ENCODE results near the gene FAAP20.

The FAAP20 gene

GRCh38 chr1:2166695-2167094 lies 27.9 kb downstream of the FAAP20 start:
- Histone ChIP-seq H3K4me1 (ENCODE audit: insufficient read depth, low read length, severe bottlenecking) (no peaks in the 10 kb centered on the region), H3K27ac (ENCODE audit: low read depth, low read length, poor library complexity, severe bottlenecking) (no peak overlapping the region), H3K9ac (ENCODE audit: low read length) (no peak overlapping the region), H3K79me2 (ENCODE audit: insufficient read depth, low read length) (no peaks in the 10 kb centered on the region), H3K27me3 (ENCODE audit: insufficient read depth, low read length) (no peaks in the 10 kb centered on the region; the same call in 1 of the 2 replicates), H4K20me1 (ENCODE audit: insufficient read depth, low read length) (no peaks in the 10 kb centered on the region), H3F3A (ENCODE audit: insufficient read depth, low read length) (no peaks in the 10 kb centered on the region), H3K4me3 (ENCODE audit: low read depth, low read length, poor library complexity, severe bottlenecking) (no peak overlapping the region), H2AFZ (ENCODE audit: low read length) (no peak overlapping the region), H3K9me2 (ENCODE audit: low read depth, low read length) (no peaks in the 10 kb centered on the region), H3K4me2 (ENCODE audit: low read length) (no peak overlapping the region), H3K36me3 (ENCODE audit: insufficient read depth, low read length) (no peaks in the 10 kb centered on the region; the same call in 1 of the 2 replicates), H3K9me3 (ENCODE audit: low read length) (no peaks in the 10 kb centered on the region)
- TF ChIP-seq CTCF (IDR thresholded peaks at IDR 0.05; ENCODE audit: low read length) (no peak), EZH2 (IDR thresholded peaks at IDR 0.05; ENCODE audit: borderline replicate concordance, low read length) (no peak)

GRCh38 chr1:2166254-2166653 lies 28.3 kb downstream of the FAAP20 start:
- Histone ChIP-seq H4K20me1 (ENCODE audit: insufficient read depth, low read length) (no peaks in the 10 kb centered on the region), H3K9me2 (ENCODE audit: low read depth, low read length) (no peaks in the 10 kb centered on the region), H3K27ac (ENCODE audit: low read depth, low read length, poor library complexity, severe bottlenecking) (no peak overlapping the region), H3K4me3 (ENCODE audit: low read depth, low read length, poor library complexity, severe bottlenecking) (no peak overlapping the region), H3K27me3 (ENCODE audit: insufficient read depth, low read length) (no peaks in the 10 kb centered on the region; the same call in 1 of the 2 replicates), H3K4me1 (ENCODE audit: insufficient read depth, low read length, severe bottlenecking) (no peaks in the 10 kb centered on the region), H2AFZ (ENCODE audit: low read length) (no peak overlapping the region), H3K4me2 (ENCODE audit: low read length) (no peak overlapping the region), H3F3A (ENCODE audit: insufficient read depth, low read length) (no peaks in the 10 kb centered on the region), H3K79me2 (ENCODE audit: insufficient read depth, low read length) (no peaks in the 10 kb centered on the region), H3K36me3 (ENCODE audit: insufficient read depth, low read length) (no peaks in the 10 kb centered on the region; the same call in 1 of the 2 replicates), H3K9me3 (ENCODE audit: low read length) (no peaks in the 10 kb centered on the region), H3K9ac (ENCODE audit: low read length) (no peak overlapping the region)
- TF ChIP-seq CTCF (IDR thresholded peaks at IDR 0.05; ENCODE audit: low read length), result no peak
- no peak for TF ChIP-seq EZH2 (IDR thresholded peaks at IDR 0.05; ENCODE audit: borderline replicate concordance, low read length)

- H3K9me3 ChIP-seq (ENCODE audit: low read length), result no peaks in the 10 kb centered on the region
- H3K27me3 ChIP-seq (ENCODE audit: insufficient read depth, low read length), result no peaks in the 10 kb centered on the region; the same call in 1 of the 2 replicates
- H3K9me2 ChIP-seq (ENCODE audit: low read depth, low read length), result no peaks in the 10 kb centered on the region
- TF ChIP-seq CTCF (IDR thresholded peaks at IDR 0.05; ENCODE audit: low read length) (no peak), EZH2 (IDR thresholded peaks at IDR 0.05; ENCODE audit: borderline replicate concordance, low read length) (no peak)
- H3K4me2 ChIP-seq (ENCODE audit: low read length), result no peak overlapping the region
- no peaks in the 10 kb centered on the region for H3F3A ChIP-seq (ENCODE audit: insufficient read depth, low read length)
- no peak overlapping the region for H2AFZ ChIP-seq (ENCODE audit: low read length)
- no peak overlapping the region for H3K4me3 ChIP-seq (ENCODE audit: low read depth, low read length, poor library complexity, severe bottlenecking)
- H3K9ac ChIP-seq (ENCODE audit: low read length), result no peak overlapping the region
- H3K27ac ChIP-seq (ENCODE audit: low read depth, low read length, poor library complexity, severe bottlenecking), result no peak overlapping the region
- no peaks in the 10 kb centered on the region for H4K20me1 ChIP-seq (ENCODE audit: insufficient read depth, low read length)
- H3K4me1 ChIP-seq (ENCODE audit: insufficient read depth, low read length, severe bottlenecking), result no peaks in the 10 kb centered on the region
- no peaks in the 10 kb centered on the region for H3K79me2 ChIP-seq (ENCODE audit: insufficient read depth, low read length)
- H3K36me3 ChIP-seq (ENCODE audit: insufficient read depth, low read length), result no peaks in the 10 kb centered on the region; the same call in 1 of the 2 replicates
Measured at GRCh38 chr1:2165646-2166045, 28.9 kb downstream of the FAAP20 start.

All from OCI-LY1 (cell line).